Trophoblast cell (in vitro differentiated cells and primary cell): ENCODE results near the gene PPP4C.

Experiments used
- DNase-seq, 2 donors: peaks; one replicate each; pipeline ENCODE4 v3.0.0-alpha.2; 2016
- H2AFZ ChIP-seq: 2 replicates; pipeline ENCODE4 v1.6.1; 2013; ENCODE audit warnings: low read length, moderate library complexity, mild to moderate bottlenecking; ENCODE audit not compliant: insufficient read depth, poor library complexity
- H2AK5ac ChIP-seq: 2 replicates; pipeline ENCODE4 v1.6.1; 2013; ENCODE audit warnings: mild to moderate bottlenecking, low read length
- H2BK120ac ChIP-seq: 2 replicates; pipeline ENCODE4 v1.6.1; 2013; ENCODE audit warnings: low read length, mild to moderate bottlenecking, moderate library complexity; ENCODE audit not compliant: insufficient read depth, poor library complexity
- H2BK12ac ChIP-seq: 2 replicates; pipeline ENCODE4 v1.6.1; 2013; ENCODE audit warnings: mild to moderate bottlenecking, low read length, moderate library complexity
- H2BK5ac ChIP-seq: 2 replicates; pipeline ENCODE4 v1.6.1; 2013; ENCODE audit warnings: low read length, low read depth, moderate library complexity, mild to moderate bottlenecking; ENCODE audit not compliant: poor library complexity
- H3K14ac ChIP-seq: 2 replicates; pipeline ENCODE4 v1.6.1; 2013; ENCODE audit warnings: mild to moderate bottlenecking, low read length
- H3K18ac ChIP-seq: 2 replicates; pipeline ENCODE4 v1.6.1; 2013; ENCODE audit warnings: mild to moderate bottlenecking, low read length
- H3K23ac ChIP-seq: 2 replicates; pipeline ENCODE4 v1.6.1; 2013; ENCODE audit warnings: low read length
- H3K27ac ChIP-seq: 2 replicates; pipeline ENCODE4 v1.5.1; 2013; ENCODE audit warnings: low read depth, mild to moderate bottlenecking, inconsistent platforms, low read length, moderate library complexity
- H3K27me3 ChIP-seq: 2 replicates; pipeline ENCODE4 v1.6.1; 2013; ENCODE audit warnings: inconsistent platforms, mild to moderate bottlenecking, low read length, moderate library complexity; ENCODE audit not compliant: insufficient read depth
- H3K36me3 ChIP-seq, 2 experiments: 1 replicate in 1 of 2; 2 replicates in 1 of 2; pipeline ENCODE4 v1.6.1; 2013; ENCODE audit warnings: low read length in 2 of 2, mild to moderate bottlenecking in 2 of 2, moderate library complexity in 1 of 2; ENCODE audit not compliant: insufficient read depth in 2 of 2, control insufficient read depth in 1 of 2
- H3K4ac ChIP-seq: 2 replicates; pipeline ENCODE4 v1.6.1; 2013; ENCODE audit warnings: low read depth, mild to moderate bottlenecking, low read length, moderate library complexity
- H3K4me1 ChIP-seq, 2 experiments: 1 replicate in 1 of 2; 2 replicates in 1 of 2; pipeline ENCODE4 v1.6.1; 2013; ENCODE audit warnings: low read length in 2 of 2, mild to moderate bottlenecking in 2 of 2, moderate library complexity in 1 of 2; ENCODE audit not compliant: insufficient read depth in 2 of 2, control insufficient read depth in 1 of 2
- H3K4me2 ChIP-seq: 2 replicates; pipeline ENCODE4 v1.6.1; 2013; ENCODE audit warnings: inconsistent platforms, mild to moderate bottlenecking, low read length, moderate library complexity
- H3K4me3 ChIP-seq: 2 replicates; pipeline ENCODE4 v1.5.1; 2013; ENCODE audit warnings: mild to moderate bottlenecking, low read depth, low read length, inconsistent platforms
- H3K79me1 ChIP-seq: one replicate; pipeline ENCODE4 v1.6.1; 2013; ENCODE audit warnings: low read length
- H3K79me2 ChIP-seq: 2 replicates; pipeline ENCODE4 v1.6.1; 2013; ENCODE audit warnings: low read length, mild to moderate bottlenecking; ENCODE audit not compliant: control insufficient read depth, insufficient read depth, poor library complexity
- H3K9ac ChIP-seq: 2 replicates; pipeline ENCODE4 v1.6.1; 2013; ENCODE audit warnings: mild to moderate bottlenecking, low read length
- H3K9me3 ChIP-seq: 2 replicates; pipeline ENCODE4 v1.6.1; 2013; ENCODE audit warnings: low read depth, mild to moderate bottlenecking, control low read depth, inconsistent platforms, low read length; ENCODE audit not compliant: insufficient read depth
- H4K12ac ChIP-seq: 2 replicates; pipeline ENCODE4 v1.6.1; 2013; ENCODE audit warnings: low read depth, mild to moderate bottlenecking, low read length, moderate library complexity
- H4K8ac ChIP-seq: 2 replicates; pipeline ENCODE4 v1.6.1; 2013; ENCODE audit warnings: low read depth, mild to moderate bottlenecking, low read length, moderate library complexity
- H4K91ac ChIP-seq: one replicate; pipeline ENCODE4 v1.6.1; 2013; ENCODE audit warnings: low read depth, mild to moderate bottlenecking, low read length, moderate library complexity
- WGBS: extraction: QIAGEN DNeasy Blood & Tissue Kit; methylation state at CpG from one replicate; pipeline ENCODE4 v1.1.7; 2013; ENCODE audit warnings: missing lambda C conversion rate; ENCODE audit not compliant: insufficient read length, insufficient coverage; ENCODE audit errors: extremely low coverage; 5-methylcytosine and 5-hydroxymethylcytosine counted together

Gene PPP4C

GRCh38 chr16:30078744-30079143 lies 3.0 kb downstream of the PPP4C start:
- H2AK5ac ChIP-seq, result no peak overlapping the region
- no peak overlapping the region for H2BK12ac ChIP-seq
- peaks cover 50 to 53% of the 10 kb centered on the region in 2 experiments for H3K36me3 ChIP-seq
- H2AFZ ChIP-seq, result no peak overlapping the region
- H3K4me2 ChIP-seq, result no peak overlapping the region
- H3K4me3 ChIP-seq, result no peak overlapping the region
- WGBS, result no CpG with 5 or more reads among the region's 7 CpGs
- no peak overlapping the region for H2BK120ac ChIP-seq
- no peak overlapping the region for H2BK5ac ChIP-seq
- peak overlapping the region; percentile 13 for H3K4ac ChIP-seq
- no peak overlapping the region for H3K18ac ChIP-seq
- no peak for DNase-seq
- peaks cover 5% of the 10 kb centered on the region for H3K79me1 ChIP-seq
- no peak overlapping the region for H3K14ac ChIP-seq
- peaks cover 12% of the 10 kb centered on the region for H3K79me2 ChIP-seq
- no peak overlapping the region for H3K27ac ChIP-seq
- no peak overlapping the region for H3K23ac ChIP-seq
- H4K12ac ChIP-seq, result no peak overlapping the region
- H4K8ac ChIP-seq, result no peak overlapping the region
- no peak overlapping the region for H4K91ac ChIP-seq
- no peak overlapping the region for H3K9ac ChIP-seq
- H3K27me3 ChIP-seq, result no peaks in the 10 kb centered on the region
- H3K4me1 ChIP-seq, result peaks cover 4 to 10% of the 10 kb centered on the region in 2 experiments
- peaks cover 4% of the 10 kb centered on the region for H3K9me3 ChIP-seq

- peaks cover 5% of the 10 kb centered on the region for H3K79me1 ChIP-seq
- no peak overlapping the region for H3K9ac ChIP-seq
- no peaks in the 10 kb centered on the region for H3K27me3 ChIP-seq
- H4K8ac ChIP-seq, result no peak overlapping the region
- H3K4ac ChIP-seq, result no peak overlapping the region
- H3K4me3 ChIP-seq, result no peak overlapping the region
- H3K27ac ChIP-seq, result no peak overlapping the region
- H3K4me2 ChIP-seq, result no peak overlapping the region
- H2AFZ ChIP-seq, result no peak overlapping the region
- H3K79me2 ChIP-seq, result peaks cover 12% of the 10 kb centered on the region
- WGBS, result no CpG with 5 or more reads among the region's 7 CpGs
- H3K4me1 ChIP-seq, result peaks cover 4 to 10% of the 10 kb centered on the region in 2 experiments
- H3K14ac ChIP-seq, result no peak overlapping the region
- H2AK5ac ChIP-seq, result no peak overlapping the region
- peaks cover 57 to 60% of the 10 kb centered on the region in 2 experiments for H3K36me3 ChIP-seq
- no peak overlapping the region for H3K18ac ChIP-seq
- H2BK120ac ChIP-seq, result no peak overlapping the region
- peaks cover 4% of the 10 kb centered on the region for H3K9me3 ChIP-seq
- no peak overlapping the region for H4K12ac ChIP-seq
- H3K23ac ChIP-seq, result no peak overlapping the region
- no peak overlapping the region for H2BK12ac ChIP-seq
- no peak overlapping the region for H2BK5ac ChIP-seq
- DNase-seq, result no peak
- no peak overlapping the region for H4K91ac ChIP-seq
These were observed 3.7 kb downstream of the PPP4C start for GRCh38 chr16:30079480-30079879.

- no peaks in the 10 kb centered on the region for H3K79me1 ChIP-seq
- no peak overlapping the region for H3K27ac ChIP-seq
- H3K79me2 ChIP-seq, result no peaks in the 10 kb centered on the region
- H3K14ac ChIP-seq, result no peak overlapping the region
- no peak overlapping the region for H4K12ac ChIP-seq
- no peak overlapping the region for H2BK120ac ChIP-seq
- no peak overlapping the region for H2AK5ac ChIP-seq
- H2BK12ac ChIP-seq, result no peak overlapping the region
- H3K9ac ChIP-seq, result no peak overlapping the region
- H2AFZ ChIP-seq, result no peak overlapping the region
- H3K27me3 ChIP-seq, result no peaks in the 10 kb centered on the region
- H2BK5ac ChIP-seq, result no peak overlapping the region
- H3K4me3 ChIP-seq, result no peak overlapping the region
- DNase-seq, result no peak
- no peaks in the 10 kb centered on the region for H3K4me1 ChIP-seq
- no peak overlapping the region for H4K8ac ChIP-seq
- no peak overlapping the region for H3K23ac ChIP-seq
- no CpG with 5 or more reads among the region's 20 CpGs for WGBS
- no peak overlapping the region for H4K91ac ChIP-seq
- H3K36me3 ChIP-seq, result peaks cover 74% of the 10 kb centered on the region in 2 experiments
- H3K4me2 ChIP-seq, result no peak overlapping the region
- peaks cover 9% of the 10 kb centered on the region for H3K9me3 ChIP-seq
- no peak overlapping the region for H3K4ac ChIP-seq
- no peak overlapping the region for H3K18ac ChIP-seq
These were observed 6.8 kb downstream of the PPP4C start for GRCh38 chr16:30082545-30083090.

- no peak overlapping the region for H2BK120ac ChIP-seq
- no peaks in the 10 kb centered on the region for H3K79me1 ChIP-seq
- no peaks in the 10 kb centered on the region for H3K27me3 ChIP-seq
- WGBS, result no CpG with 5 or more reads among the region's 24 CpGs
- no peak overlapping the region for H2AFZ ChIP-seq
- H4K8ac ChIP-seq, result no peak overlapping the region
- no peak overlapping the region for H4K12ac ChIP-seq
- no peak for DNase-seq
- H3K27ac ChIP-seq, result no peak overlapping the region
- no peak overlapping the region for H3K14ac ChIP-seq
- H3K79me2 ChIP-seq, result no peaks in the 10 kb centered on the region
- no peak overlapping the region for H3K4me2 ChIP-seq
- H3K9me3 ChIP-seq, result peaks cover 9% of the 10 kb centered on the region
- no peak overlapping the region for H2BK5ac ChIP-seq
- H3K36me3 ChIP-seq, result peaks cover 66% of the 10 kb centered on the region in 2 experiments
- H2AK5ac ChIP-seq, result no peak overlapping the region
- no peak overlapping the region for H3K4ac ChIP-seq
- H2BK12ac ChIP-seq, result no peak overlapping the region
- no peak overlapping the region for H3K9ac ChIP-seq
- no peak overlapping the region for H3K4me3 ChIP-seq
- no peak overlapping the region for H3K18ac ChIP-seq
- no peak overlapping the region for H3K23ac ChIP-seq
- no peaks in the 10 kb centered on the region for H3K4me1 ChIP-seq
- H4K91ac ChIP-seq, result no peak overlapping the region
These were observed 7.6 kb downstream of the PPP4C start for GRCh38 chr16:30083216-30084055.
